Activated CD4-positive, alpha-beta T cell treated with anti-CD3 and anti-CD28 coated beads, Interleukin-2, amount 10 ng/mL, durations not matched to agents 7 days and 5 days (primary cell): ENCODE data around the gene ALOX15B. TPM values are rescaled to one million over a fixed set of nuclear protein-coding genes. Genes with fewer than 3 reads are reported as not detected.

ENCODE experiments used
- CTCF ChIA-PET: fragments of 350-600 bp; sonication (Branson Sonifier 250); formaldehyde crosslinking; loops from one replicate; lab custom pipeline; 2021; ENCODE audit warnings: antibody characterized with exemption; lab: Charles Lee
- POLR2A ChIA-PET: fragments of 350-600 bp; sonication (Branson Sonifier 250); formaldehyde crosslinking; loops from one replicate; lab custom pipeline; 2021; ENCODE audit warnings: antibody characterized with exemption; lab: Charles Lee
- DNase-seq: peaks from one replicate; pipeline ENCODE4 v3.0.0-alpha.2; 2020
- H3K27ac Mint-ChIP-seq: one replicate; pipeline ENCODE4 v1.8.0; 2021; ENCODE audit warnings: mild to moderate bottlenecking, moderate library complexity, mixed read lengths
- H3K27me3 Mint-ChIP-seq: one replicate; pipeline ENCODE4 v1.8.0; 2021; ENCODE audit warnings: mixed read lengths
- H3K36me3 Mint-ChIP-seq: one replicate; pipeline ENCODE4 v1.8.0; 2021; ENCODE audit warnings: low read depth, mixed read lengths
- H3K4me1 Mint-ChIP-seq: one replicate; pipeline ENCODE4 v1.8.0; 2021; ENCODE audit warnings: mixed read lengths
- H3K4me3 Mint-ChIP-seq: one replicate; pipeline ENCODE4 v1.8.0; 2021; ENCODE audit warnings: mild to moderate bottlenecking, moderate library complexity, mixed read lengths
- H3K9me3 Mint-ChIP-seq: one replicate; pipeline ENCODE4 v1.8.0; 2021; ENCODE audit warnings: mixed read lengths
- total RNA-seq, 2 experiments: library from RNA; stranded (reverse); gene quantifications; one replicate each; pipeline ENCODE4 v1.2.3, GENCODE V29; 2021

Gene ALOX15B
- total RNA-seq, 2 experiments from 2014 or later: not detected

DNA sequence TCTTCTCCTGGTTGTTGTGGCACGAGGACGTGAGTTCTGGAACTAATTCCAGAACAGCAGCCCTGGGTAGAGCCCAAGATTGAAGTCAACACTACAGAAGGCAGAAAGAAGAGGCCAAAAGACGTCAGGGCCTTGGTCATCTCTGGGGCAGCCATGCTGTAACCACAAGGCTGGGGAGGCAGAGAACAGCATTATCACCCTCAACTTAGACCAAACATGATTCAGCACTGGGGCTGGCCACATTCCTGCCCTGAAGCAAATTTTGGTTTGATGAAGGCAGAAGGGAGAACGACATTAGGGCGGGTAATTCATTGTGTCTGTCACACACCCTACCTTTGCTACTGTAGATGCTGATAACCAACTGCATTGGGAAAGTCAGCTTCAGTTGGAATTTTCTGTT is 9.7 kb upstream of the ALOX15B start:
- no peaks in the 10 kb centered on the region for H3K36me3 Mint-ChIP-seq
- CTCF ChIA-PET: interaction anchor here (0.6 kb wide), 1 partner anchor 93 kb away, joined by 3 read pairs; no protein-coding TSS in a partner anchor

DNA sequence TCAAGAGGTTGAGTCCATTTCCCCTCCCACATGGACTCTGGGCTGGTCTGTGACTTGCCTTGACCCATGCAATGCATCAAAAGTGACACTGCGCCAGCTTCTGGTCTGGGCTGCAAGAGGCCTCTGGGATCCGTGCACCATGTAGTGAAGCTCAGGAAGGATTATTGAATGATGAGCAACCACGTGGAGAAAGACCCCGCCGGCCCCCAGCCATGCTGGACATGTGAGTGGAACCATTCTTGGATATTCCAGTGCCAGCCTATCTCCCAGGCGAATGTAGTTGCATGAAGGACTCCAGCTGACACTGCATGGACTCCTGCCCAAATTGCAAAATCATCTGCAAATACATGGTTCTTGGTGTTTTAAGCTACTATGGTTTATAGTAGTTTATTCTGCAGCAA is 7.6 kb upstream of the ALOX15B start:
- CTCF ChIA-PET: interaction anchor here (1.2 kb wide), 1 partner anchor 10 kb away, joined by 4 read pairs; no protein-coding TSS in a partner anchor
- H3K4me1 Mint-ChIP-seq: no peaks in the 10 kb centered on the region

More for the DNA sequence above, 9.7 kb upstream of the ALOX15B start:
- no peak for DNase-seq
- H3K27ac Mint-ChIP-seq: no peak overlapping the region
- no peaks in the 10 kb centered on the region for H3K9me3 Mint-ChIP-seq
- H3K4me1 Mint-ChIP-seq: no peaks in the 10 kb centered on the region
- H3K27me3 Mint-ChIP-seq: peaks cover 45% of the 10 kb centered on the region
- no peak overlapping the region for H3K4me3 Mint-ChIP-seq
- POLR2A ChIA-PET: no interaction called here

DNA sequence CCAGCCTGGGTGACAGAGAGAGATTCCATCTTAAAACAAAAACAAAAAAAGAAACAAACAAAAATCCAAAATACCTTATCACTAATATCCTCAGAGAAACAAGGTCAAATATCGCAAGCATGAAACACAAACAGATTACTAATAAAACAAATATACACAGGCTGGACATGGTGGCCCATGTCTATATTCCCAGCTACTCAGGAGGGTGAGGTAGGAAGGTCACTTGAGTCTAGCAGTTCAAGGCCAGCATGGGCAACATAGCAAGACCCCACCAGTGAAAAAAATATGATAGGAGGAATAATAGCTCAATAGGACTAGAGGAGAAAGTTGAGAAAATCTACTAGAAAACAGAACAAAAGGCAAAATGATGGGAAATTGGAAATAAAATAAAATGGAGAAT is 6.9 kb upstream of the ALOX15B start:
- CTCF ChIA-PET: interaction anchor here (1.2 kb wide), 1 partner anchor 9 kb away, joined by 4 read pairs; no protein-coding TSS in a partner anchor
- POLR2A ChIA-PET: no interaction called here
- H3K27me3 Mint-ChIP-seq: peaks cover 44% of the 10 kb centered on the region

More for the DNA sequence above, 7.6 kb upstream of the ALOX15B start:
- H3K27me3 Mint-ChIP-seq: peaks cover 46% of the 10 kb centered on the region
- DNase-seq: no peak
- POLR2A ChIA-PET: interaction anchor here (0.7 kb wide), 1 partner anchor 10 kb away, joined by 5 read pairs; no protein-coding TSS in a partner anchor
- H3K36me3 Mint-ChIP-seq: no peaks in the 10 kb centered on the region
- H3K9me3 Mint-ChIP-seq: no peaks in the 10 kb centered on the region
- no peak overlapping the region for H3K27ac Mint-ChIP-seq
- H3K4me3 Mint-ChIP-seq: no peak overlapping the region

DNA sequence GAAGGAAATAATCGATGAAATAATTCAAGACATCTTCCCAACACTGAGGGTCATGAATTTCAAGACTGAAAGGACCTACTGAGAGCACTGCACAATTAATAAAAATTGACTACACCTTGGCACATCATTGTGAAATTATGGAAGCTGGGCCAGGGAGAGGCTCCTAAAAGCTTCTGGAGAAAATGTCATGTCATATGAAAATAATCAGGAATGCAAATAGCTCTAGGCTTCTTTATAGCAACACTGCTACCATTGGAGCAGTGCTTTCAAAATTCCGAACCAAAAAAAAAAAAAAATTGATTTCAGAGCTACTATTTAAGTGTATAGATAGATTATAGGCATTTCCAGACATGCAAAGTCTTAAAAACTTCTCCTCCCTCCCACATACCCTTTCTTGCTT is 6.4 kb upstream of the ALOX15B start:
- H3K27me3 Mint-ChIP-seq: peaks cover 41% of the 10 kb centered on the region
- H3K4me3 Mint-ChIP-seq: no peak overlapping the region
- CTCF ChIA-PET: no interaction called here
- DNase-seq: no peak
- H3K27ac Mint-ChIP-seq: no peak overlapping the region
- no peaks in the 10 kb centered on the region for H3K36me3 Mint-ChIP-seq
- POLR2A ChIA-PET: no interaction called here
- H3K9me3 Mint-ChIP-seq: no peaks in the 10 kb centered on the region
- no peaks in the 10 kb centered on the region for H3K4me1 Mint-ChIP-seq

More for the DNA sequence above, 6.9 kb upstream of the ALOX15B start:
- no peak for DNase-seq
- no peak overlapping the region for H3K4me3 Mint-ChIP-seq
- no peaks in the 10 kb centered on the region for H3K36me3 Mint-ChIP-seq
- H3K9me3 Mint-ChIP-seq: no peaks in the 10 kb centered on the region
- H3K4me1 Mint-ChIP-seq: no peaks in the 10 kb centered on the region
- H3K27ac Mint-ChIP-seq: no peak overlapping the region

DNA sequence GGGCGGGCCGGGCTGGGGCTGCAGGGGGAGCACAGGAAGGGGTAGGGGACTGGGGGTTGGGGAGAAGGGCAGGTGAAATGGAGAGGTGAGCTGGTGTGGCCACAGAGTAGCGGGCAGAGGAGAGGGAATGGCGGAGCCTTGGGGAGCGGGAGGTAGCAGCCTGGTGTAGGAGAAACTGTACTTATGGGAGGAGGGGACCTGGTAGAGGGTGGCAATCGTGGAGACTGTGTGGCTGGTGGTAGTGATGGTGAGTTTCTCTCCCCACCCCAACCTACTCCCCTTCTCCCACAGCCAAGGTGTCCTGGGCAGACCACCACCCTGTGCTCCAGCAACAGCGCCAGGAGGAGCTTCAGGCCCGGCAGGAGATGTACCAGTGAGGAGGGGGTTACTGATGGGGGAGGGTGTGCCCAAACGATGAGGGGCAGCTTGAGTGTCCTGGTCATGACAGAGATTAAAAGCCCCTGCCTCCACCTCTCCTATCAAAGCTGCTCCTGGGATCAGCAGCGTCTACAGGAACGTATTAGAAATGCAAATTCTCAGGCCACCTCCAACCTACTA is 831 bp downstream of the ALOX15B start:
- ChIA-PET CTCF (interaction anchor here (0.6 to 2.4 kb wide), 2 partner anchors 23 to 529 kb away, joined by 4 to 12 read pairs; no protein-coding TSS in a partner anchor), POLR2A (interaction anchor here (0.6 kb wide), 1 partner anchor 94 kb away, joined by 6 read pairs; no protein-coding TSS in a partner anchor)
- no peaks in the 10 kb centered on the region for H3K4me1 Mint-ChIP-seq
- no peaks in the 10 kb centered on the region for H3K9me3 Mint-ChIP-seq
- no peak overlapping the region for H3K4me3 Mint-ChIP-seq
- peaks cover 34% of the 10 kb centered on the region for H3K27me3 Mint-ChIP-seq
- H3K36me3 Mint-ChIP-seq: no peaks in the 10 kb centered on the region
- no peak for DNase-seq
- no peak overlapping the region for H3K27ac Mint-ChIP-seq

DNA sequence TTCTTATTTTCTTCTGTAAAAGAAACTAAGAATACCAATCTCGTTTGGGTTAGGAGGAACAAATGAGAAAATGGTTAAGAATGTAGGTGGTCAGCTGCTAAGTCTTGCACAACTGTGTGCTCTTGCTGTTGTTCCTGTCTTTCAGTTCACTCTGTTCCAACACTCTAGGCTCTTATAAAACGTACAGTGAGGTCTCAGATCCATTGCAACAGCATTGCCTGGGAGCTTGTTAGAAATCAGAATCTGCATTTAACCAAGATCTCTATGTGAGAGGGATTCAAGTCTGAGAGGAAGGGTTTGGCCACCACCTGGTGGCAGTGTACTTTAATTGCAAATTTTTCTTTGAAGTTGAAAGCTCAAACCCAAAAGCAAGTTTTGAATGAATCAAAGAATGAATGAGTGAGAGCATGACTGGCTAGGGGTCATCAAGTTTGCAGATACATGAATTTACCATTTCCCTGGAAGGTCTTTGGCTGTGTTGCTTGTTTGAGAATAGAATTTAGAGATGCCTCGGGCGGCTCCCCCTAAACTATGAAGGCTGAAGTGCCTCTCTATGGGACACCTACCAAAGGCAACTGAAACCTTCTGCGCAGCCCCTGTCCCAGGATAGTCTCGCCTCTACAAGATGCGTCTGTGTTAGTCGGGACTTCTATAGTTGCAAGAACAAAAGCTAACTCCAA is 2.5 kb downstream of the ALOX15B start:
- peaks cover 31% of the 10 kb centered on the region for H3K27me3 Mint-ChIP-seq
- no peaks in the 10 kb centered on the region for H3K9me3 Mint-ChIP-seq
- H3K4me3 Mint-ChIP-seq: no peak overlapping the region
- ChIA-PET POLR2A (interaction anchor here (0.5 kb wide), 1 partner anchor 10 kb away, joined by 5 read pairs; no protein-coding TSS in a partner anchor), CTCF (interaction anchor here (0.5 to 2.6 kb wide), 21 partner anchors 10 to 298 kb away, joined by 3 to 12 read pairs (median 4); partner anchors contain the start of genes ALOXE3, NAA38 and RNF227)
- no peaks in the 10 kb centered on the region for H3K36me3 Mint-ChIP-seq
- no peaks in the 10 kb centered on the region for H3K4me1 Mint-ChIP-seq
- no peak overlapping the region for H3K27ac Mint-ChIP-seq
- peak; percentile 60 for DNase-seq

DNA sequence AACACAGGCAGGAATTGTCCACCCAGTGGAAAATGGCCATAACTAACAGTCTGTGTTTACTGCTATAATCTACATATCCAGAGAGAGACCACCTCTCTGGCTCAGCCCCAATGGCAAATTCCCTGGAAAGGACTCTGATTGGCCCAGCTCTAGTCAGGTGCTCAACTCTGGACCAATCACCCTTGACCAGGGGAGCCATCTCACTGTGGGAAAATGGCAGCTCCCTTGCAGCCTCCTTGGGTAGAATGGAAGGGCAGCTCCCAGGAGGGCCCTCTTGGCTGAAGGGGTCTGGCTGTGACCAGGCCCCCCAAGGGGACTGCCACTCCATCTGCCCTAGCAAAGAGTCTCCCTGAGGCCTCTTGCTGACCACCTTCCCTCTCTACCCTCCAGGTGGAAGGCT is 3.1 kb downstream of the ALOX15B start:
- Mint-ChIP-seq H3K4me3 (no peak overlapping the region), H3K27me3 (peaks cover 31% of the 10 kb centered on the region), H3K36me3 (no peaks in the 10 kb centered on the region), H3K9me3 (no peaks in the 10 kb centered on the region), H3K4me1 (no peaks in the 10 kb centered on the region), H3K27ac (no peak overlapping the region)
- ChIA-PET CTCF (interaction anchor here (0.9 to 2.6 kb wide), 19 partner anchors 11 to 285 kb away, joined by 3 to 12 read pairs (median 3); partner anchors contain the start of genes ALOXE3, NAA38 and RNF227), POLR2A (no interaction called here)
- DNase-seq: no peak

DNA sequence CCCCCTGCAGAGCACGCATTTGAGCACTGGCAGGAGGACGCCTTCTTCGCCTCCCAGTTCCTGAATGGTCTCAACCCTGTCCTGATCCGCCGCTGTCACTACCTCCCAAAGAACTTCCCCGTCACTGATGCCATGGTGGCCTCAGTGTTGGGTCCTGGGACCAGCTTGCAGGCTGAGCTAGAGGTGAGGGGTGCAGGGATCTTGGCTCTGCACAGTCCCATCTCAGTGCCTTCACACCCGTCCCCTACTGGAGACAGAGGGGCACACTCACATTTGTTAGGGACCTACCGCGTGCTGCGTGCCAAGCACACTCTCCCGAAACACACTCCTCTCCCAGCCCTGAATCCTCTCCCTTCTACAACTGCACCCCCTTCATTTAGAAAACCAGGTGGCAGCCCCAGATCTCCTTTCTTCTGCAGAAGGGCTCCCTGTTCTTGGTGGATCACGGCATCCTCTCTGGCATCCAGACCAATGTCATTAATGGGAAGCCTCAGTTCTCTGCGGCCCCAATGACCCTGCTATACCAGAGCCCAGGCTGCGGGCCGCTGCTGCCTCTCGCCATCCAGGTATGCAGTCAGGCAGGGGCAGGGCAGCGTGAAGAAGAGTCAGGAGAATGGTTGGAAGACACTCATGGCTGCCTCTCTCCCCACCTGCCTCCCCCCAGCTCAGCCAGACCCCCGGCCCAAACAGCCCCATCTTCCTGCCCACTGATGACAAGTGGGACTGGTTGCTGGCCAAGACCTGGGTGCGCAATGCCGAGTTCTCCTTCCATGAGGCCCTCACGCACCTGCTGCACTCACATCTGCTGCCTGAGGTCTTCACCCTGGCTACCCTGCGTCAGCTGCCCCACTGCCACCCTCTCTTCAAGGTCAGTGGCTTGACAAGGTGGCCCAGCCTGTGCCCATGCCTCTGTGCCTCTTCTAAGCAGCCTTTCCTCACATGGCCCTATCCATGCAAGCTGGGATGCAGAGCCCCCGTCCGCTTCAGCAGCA is 6.3 kb downstream of the ALOX15B start:
- H3K27me3 Mint-ChIP-seq: peaks cover 13% of the 10 kb centered on the region
- no peaks in the 10 kb centered on the region for H3K36me3 Mint-ChIP-seq
- ChIA-PET CTCF (interaction anchor here (0.5 to 1.4 kb wide), 2 partner anchors 7 to 12 kb away, joined by 3 read pairs; no protein-coding TSS in a partner anchor), POLR2A (no interaction called here)
- no peaks in the 10 kb centered on the region for H3K4me1 Mint-ChIP-seq
- no peak for DNase-seq
- no peak overlapping the region for H3K27ac Mint-ChIP-seq
- no peaks in the 10 kb centered on the region for H3K9me3 Mint-ChIP-seq
- H3K4me3 Mint-ChIP-seq: no peak overlapping the region

DNA sequence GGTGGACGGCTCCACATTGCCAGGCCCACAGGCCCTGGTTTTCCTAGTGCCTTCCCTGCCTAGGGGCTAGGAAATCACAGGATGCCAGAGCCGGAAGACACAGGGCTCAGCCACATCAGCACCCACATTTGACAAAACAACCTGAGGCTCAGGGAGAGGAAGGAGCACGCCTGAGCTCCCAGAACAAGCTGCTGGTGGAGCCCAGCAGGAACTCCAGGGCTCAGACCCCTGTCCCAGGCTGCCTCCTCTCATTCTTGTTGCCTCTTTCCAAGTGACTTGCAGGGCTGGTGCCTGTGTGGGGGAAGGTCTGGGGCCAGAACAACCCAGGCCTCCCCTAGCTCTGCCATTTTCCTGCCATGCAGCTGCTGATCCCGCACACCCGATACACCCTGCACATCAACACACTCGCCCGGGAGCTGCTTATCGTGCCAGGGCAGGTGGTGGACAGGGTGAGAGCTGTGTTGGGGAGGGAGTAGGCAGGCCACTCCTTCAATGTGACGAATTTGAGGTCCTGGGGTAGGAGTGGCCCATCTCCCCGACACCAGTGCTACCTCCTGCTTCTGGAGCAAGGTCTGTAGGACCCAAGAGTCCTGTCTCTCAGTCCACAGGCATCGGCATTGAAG is 7.6 kb downstream of the ALOX15B start:
- ChIA-PET POLR2A (no interaction called here), CTCF (interaction anchor here (1.1 to 1.4 kb wide), 2 partner anchors 11 to 29 kb away, joined by 3 read pairs; no protein-coding TSS in a partner anchor)
- Mint-ChIP-seq H3K4me3 (no peak overlapping the region), H3K9me3 (no peaks in the 10 kb centered on the region), H3K27me3 (peaks cover under 1% of the 10 kb centered on the region), H3K36me3 (no peaks in the 10 kb centered on the region), H3K27ac (no peak overlapping the region), H3K4me1 (no peaks in the 10 kb centered on the region)
- DNase-seq: no peak

DNA sequence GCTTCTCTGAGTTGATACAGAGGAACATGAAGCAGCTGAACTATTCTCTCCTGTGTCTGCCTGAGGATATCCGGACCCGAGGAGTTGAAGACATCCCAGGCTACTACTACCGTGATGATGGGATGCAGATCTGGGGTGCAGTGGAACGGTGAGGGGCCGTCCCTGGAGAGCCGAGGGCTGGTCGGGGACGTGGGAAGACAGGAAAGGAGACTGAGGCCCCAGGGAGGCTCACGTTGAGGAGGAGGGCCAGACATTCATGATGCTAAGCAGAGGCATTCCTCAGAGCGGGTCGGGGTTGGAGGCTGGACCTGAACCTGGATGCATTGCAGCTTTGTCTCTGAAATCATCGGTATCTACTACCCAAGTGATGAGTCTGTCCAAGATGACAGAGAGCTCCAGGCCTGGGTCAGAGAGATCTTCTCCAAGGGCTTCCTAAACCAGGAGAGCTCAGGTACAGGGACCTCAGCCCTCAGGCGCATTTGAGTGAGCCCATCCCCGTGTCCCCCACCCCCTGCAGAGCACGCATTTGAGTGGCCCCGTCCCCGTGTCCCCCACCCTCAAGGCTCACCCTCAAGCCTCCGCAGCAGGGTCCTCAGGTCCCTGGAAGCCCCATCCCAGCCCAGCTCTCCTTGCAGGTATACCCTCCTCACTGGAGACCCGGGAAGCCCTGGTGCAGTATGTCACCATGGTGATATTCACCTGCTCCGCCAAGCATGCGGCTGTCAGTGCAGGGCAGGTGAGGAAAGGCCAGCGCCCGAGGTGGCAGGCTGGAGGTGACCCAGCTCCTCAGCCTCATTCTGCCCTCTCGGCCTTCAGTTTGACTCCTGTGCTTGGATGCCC is 8.3 kb downstream of the ALOX15B start:
- DNase-seq: no peak
- H3K9me3 Mint-ChIP-seq: no peaks in the 10 kb centered on the region
- H3K27ac Mint-ChIP-seq: no peak overlapping the region
- ChIA-PET POLR2A (no interaction called here), CTCF (interaction anchor here (1.1 to 1.5 kb wide), 3 partner anchors 10 to 58 kb away, joined by 3 to 4 read pairs (median 3); no protein-coding TSS in a partner anchor)
- H3K36me3 Mint-ChIP-seq: no peaks in the 10 kb centered on the region
- no peaks in the 10 kb centered on the region for H3K27me3 Mint-ChIP-seq
- H3K4me1 Mint-ChIP-seq: no peaks in the 10 kb centered on the region
- H3K4me3 Mint-ChIP-seq: no peak overlapping the region

DNA sequence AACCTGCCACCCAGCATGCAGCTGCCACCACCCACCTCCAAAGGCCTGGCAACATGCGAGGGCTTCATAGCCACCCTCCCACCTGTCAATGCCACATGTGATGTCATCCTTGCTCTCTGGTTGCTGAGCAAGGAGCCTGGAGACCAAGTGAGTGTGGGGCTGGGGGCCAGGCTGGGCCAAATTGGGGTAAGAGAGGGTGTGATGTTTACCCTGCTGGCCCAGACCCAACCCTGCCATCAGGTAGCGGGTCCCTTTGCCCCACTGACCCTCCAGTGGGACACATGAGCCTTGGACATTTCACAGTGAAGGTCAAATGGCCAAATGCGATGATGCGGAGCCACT is 8.9 kb downstream of the ALOX15B start:
- Mint-ChIP-seq H3K4me3 (no peak overlapping the region), H3K27me3 (no peaks in the 10 kb centered on the region), H3K36me3 (no peaks in the 10 kb centered on the region), H3K4me1 (no peaks in the 10 kb centered on the region), H3K27ac (no peak overlapping the region), H3K9me3 (no peaks in the 10 kb centered on the region)
- ChIA-PET CTCF (interaction anchor here (1.5 kb wide), 1 partner anchor 59 kb away, joined by 4 read pairs; no protein-coding TSS in a partner anchor), POLR2A (no interaction called here)
- no peak for DNase-seq
